HS-27A (cell line): ENCODE results near the gene GNB5.
"Not testable (repeated sequence)": the region's sequence is repeated elsewhere in the genome, so short reads cannot be mapped to it uniquely, and the experiment has no call there.

ENCODE experiments used
- DNase-seq: peaks from one replicate; pipeline ENCODE4 v3.0.0-alpha.2; 2012; ENCODE audit warnings: low read depth, missing footprints

Gene GNB5

DNA sequence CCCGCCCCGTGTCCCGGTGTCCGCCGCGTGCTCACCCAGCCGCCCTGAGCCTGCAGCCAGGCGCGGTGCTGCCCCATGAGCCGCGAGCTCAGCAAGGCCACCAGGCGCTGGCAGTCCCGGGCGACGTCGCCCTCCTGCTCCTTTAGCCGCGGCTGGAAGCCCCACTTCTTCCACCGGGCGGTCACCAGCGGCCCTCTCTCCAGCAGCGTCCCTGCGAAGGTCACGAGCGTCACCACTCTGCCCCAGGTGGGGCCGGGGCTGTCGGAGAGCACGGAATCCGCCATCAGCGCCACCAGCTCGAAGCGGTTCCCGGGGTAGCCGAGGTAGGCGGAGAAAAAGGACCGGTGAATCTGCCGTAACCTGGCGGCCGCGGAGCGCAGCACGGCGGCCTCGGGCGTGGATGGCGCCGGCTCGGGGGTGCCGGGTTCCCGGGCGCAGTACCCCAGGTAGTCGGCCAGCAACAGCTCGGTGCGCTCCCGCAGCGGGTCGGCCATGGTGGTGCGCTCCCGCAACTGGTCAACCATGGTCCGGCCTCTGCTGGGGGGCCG is 78.9 kb downstream of the GNB5 start:
- no peak for DNase-seq

DNA sequence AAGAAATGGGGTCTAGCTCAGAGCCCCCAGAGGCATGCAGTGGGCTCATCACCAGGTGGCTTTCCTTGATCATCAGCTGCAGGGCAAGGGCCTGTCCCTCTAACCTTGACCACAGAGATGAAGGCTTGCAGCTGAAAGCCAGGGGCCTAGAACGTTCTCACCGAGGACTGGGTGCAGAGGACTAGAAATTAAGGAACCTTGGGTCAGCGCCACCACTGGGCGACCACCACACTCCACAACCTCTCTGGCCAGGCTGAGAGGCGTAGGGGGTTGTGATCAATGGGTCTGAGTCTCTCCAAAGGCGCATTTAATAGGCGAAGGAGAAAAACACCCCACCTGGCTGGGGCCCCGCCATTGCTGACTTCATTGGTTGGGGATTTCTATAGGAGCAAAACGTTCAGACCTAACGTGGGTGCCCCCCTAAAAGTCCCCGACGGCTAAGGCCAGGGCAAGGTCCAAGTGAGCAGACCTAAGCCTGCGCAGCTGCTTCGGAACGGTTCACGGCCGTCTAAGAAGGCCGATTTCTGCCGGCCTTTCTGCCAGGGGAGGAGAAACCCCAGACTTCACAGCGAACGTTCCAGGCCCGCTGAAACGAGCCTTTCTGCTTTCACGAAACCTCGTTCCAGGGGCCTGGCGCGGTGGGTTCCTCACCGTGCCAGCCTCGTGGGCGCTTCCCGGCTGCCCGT is 79.5 kb downstream of the GNB5 start:
- no peak for DNase-seq

DNA sequence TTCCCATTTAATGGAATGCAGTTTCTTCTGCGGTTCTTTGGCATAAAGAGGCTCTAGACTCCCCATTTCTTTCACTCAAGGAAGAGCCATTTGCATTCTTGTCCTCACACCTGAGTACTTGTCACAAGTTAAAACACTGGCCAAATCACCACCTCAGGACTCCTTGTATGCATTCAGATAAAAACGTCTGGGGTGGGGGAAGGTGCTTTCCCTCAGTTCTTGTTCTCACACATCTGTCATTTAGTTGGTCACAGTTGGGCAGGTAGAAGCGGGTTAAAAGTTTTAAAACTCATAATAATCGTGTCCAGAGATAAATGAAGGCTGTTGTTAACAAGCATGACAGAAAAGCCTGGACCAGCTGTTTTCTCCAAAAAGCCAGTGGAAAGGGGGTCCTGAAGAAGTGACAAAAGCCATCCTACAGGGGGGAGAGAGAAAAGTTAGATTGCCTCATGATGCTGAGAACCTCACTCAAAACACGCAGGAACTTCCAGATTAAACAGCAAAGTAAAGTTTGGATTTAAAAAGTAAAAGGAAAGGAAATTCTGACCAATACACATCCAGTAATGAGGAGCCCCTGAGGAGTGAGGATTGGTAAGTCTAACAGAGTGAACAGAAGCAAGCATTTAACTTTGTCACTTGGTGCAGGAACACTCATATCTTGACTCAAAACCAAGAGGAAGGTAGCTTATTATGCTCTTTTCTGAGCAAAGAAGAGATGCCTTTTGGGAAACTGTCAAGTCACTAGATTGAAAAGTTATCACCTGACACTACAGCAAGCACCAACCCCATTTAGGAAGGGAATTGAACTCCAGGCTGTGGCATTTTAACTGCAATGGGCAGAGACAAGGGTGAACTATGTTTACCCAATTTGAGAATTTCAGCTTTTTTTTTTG is 81.4 kb downstream of the GNB5 start:
- DNase-seq, result no peak

DNA sequence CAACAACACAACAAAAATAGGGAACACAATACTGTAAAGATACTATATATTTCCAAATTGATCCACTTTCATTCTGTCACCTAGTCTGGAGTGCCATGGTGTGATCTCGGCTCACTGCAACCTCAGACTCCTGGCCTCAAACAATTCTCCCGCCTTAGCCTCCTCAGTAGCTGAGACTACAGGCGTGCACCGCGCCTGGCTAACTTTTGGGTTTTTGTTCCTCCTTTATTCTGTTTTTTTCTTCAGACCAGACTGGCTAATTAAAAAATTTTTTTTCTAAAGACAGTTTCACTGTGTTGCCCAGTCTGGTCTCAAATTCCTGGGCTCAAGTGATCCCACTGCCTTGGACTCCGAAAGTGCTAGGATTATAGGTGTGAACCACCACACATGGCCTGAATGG is 84.0 kb downstream of the GNB5 start:
- DNase-seq, result no peak

DNA sequence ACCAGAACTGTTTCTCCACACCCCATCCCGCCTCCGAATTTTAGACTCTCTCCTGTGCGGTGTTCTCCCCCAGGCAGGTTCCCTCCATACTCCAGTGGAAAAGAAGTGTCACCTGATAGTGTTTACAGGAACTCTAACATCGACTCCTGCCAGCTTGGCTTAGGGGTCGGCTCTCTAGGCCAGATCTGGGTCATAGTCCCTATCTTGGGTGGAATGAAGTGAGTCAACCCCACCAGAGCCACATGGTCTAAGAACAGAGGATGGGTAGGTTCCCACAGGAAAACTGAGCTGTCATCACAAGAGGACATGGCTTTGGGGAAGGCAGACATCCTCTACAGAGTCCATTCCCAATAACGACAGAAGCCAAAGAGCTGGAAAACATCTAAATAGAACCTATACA is 84.6 kb downstream of the GNB5 start:
- no peak for DNase-seq

DNA sequence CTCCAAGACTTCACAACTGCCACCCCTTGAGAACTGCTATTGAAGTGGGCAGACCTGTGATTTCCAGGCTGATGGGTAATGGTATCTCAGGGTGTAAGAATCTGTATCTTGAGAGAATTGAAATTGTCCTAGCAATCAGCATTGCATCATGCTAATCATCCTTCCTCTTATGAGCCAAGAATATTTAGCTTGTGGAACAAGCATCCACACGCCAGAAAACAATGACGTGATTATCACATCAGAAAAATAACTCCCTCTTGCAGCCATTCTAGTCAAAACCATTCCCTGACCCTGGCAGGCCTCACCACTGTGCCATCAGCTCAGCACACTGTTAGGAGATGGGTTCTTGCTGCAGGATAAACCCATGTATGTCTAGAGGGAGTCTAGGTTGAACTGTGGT is 85.3 kb downstream of the GNB5 start:
- DNase-seq, result no peak

DNA sequence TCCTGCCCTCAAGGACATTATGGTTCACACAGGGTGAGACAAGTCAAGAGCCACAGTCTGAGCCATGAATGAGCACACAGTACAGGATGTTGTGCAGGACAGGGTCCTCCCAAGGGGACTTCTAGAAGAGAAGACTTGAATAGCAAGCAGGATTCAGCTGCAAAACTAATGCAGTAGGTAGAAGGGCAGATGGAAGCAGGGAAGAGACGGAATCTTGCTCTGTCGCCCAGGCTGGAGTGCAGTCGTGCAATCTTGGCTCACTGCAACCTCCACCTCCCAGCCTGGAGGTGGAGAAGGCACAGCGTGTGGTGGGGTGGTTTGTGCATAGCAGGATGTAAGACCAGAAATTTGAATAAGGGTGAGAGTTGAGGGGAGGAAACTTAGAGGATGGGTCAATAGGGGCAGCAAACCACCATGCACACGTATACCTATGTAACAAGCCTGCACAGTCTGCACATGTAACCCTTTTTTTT is 86.6 kb downstream of the GNB5 start:
- no peak for DNase-seq

DNA sequence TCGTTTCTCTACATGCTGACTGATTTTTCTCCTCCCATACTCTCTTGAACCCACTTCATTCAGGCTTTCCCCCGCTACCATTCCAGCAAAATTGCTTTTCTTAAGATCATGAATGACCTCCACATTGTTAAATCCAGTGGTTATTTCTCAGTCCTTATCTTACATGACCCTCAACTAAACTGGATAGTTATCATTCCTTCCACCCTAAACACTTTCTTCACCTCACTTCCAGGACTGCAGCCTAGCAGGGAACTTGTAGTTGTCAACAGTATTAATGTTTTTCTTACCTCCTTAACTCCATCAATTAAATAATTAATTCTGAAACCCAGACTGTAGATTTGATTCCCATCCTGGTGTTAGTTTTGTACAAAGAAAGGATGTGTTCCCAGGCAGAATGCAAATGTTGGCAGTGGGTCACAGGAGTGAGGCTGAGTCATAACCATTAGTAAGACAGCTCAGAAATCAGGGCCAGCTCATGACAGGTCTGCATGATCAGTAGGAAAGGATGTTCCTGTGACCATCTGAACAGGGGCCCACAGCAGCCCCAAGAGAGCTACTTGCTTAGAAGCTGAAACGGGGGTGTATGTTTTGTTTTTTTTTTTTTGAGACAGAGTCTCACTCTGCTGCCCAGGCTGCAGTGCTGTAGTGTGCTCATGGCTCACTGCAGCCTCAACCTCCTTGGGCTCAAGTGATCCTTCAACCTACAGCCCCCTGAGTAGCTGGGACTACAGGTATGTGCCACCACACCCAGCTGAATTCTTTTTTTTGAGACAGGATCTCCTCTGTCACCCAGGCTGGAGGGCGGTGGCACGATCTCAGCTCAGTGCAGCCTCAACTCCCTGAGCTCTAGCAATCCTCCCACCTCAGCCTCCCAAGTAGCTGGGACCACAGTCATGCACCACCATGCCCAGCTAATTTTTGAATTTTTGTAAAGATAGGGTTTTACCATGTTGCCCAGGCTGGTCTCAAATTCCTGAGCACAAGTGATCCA is 87.7 kb downstream of the GNB5 start:
- DNase-seq, result peak; percentile 76

DNA sequence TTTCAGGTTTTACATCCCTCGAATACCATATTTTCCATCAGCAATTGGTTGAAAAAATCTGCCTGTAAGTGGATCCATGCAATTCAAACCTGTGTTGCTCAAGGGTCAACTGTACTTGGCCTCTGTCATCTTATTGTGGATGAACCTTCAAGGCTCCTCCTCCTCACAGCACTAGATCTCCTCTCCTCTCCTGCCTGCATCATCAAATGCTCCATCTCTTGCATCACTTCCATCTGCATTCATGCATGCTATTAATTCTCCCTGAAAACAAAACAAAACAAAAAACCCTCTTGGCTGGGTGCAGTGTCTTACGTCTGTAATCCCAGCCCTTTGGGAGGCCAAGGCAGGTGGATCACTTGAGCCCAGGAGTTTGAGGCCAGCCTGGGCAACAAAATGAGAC is 88.7 kb downstream of the GNB5 start:
- DNase-seq, result no peak

DNA sequence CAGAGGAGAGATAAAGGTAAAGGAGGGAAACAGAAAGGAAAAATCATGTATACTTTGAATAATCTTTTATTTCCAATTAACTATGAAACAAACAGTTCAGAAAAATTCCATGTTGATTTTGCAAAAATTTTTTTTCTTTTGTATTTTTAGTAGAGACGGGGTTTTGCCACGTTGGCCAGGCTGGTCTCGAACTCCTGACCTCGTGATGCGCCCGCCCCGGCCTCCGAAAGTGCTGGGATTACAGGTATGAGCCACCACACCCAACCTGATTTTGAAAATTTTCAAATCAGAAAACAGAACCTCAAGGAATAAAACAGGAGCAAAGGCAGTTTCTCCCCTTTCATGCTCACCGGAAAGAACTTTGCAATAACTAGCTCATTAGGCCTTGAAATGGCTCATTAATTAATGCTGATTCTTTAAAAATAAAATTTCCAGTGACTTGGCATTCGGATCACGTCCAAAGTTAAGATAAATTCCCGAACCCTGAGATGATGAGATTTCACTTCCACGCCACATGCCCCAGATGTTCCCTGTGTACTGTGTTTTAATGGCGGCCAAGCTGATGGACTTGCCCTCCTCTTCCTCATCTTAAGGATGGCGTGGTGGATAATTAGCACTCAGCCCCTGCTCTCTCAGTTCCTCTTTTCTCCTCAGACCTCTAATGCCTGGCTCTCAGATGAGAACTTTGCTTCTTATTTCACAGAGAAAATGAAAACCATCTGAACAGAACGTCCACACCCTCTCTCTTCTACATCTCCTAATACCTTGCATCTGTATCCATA is 89.5 kb downstream of the GNB5 start:
- no peak for DNase-seq

DNA sequence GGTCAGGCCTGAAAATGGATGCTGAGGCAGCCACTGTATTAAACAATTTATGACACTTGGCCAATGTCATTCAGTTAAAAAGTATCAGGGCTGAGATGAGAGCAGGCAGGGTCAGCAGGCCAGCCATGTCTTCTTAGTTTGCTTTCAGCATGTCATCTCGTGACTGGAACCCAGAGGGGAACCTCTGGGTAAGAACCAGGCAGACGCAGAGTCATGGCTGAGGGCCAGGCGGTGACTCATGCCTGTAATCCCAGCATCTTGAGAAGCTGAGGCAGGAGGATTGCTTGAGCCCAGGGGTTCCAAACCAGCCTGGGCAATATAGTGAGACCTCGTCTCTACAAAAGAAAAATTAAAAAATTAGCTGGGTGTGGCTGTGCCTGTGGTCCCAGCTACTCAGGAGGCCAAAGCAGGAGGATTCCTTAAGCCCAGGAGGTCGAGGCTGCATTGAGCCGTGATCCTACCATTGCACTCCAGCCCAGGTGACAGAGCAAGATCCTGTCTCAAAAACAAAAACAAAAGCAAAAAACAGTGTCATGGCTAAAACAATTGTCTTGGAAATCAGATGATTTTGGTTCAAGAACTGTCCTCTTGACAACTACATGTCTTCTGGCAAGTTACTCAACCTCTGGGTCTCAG is 90.3 kb downstream of the GNB5 start:
- DNase-seq, result peak; percentile 74

DNA sequence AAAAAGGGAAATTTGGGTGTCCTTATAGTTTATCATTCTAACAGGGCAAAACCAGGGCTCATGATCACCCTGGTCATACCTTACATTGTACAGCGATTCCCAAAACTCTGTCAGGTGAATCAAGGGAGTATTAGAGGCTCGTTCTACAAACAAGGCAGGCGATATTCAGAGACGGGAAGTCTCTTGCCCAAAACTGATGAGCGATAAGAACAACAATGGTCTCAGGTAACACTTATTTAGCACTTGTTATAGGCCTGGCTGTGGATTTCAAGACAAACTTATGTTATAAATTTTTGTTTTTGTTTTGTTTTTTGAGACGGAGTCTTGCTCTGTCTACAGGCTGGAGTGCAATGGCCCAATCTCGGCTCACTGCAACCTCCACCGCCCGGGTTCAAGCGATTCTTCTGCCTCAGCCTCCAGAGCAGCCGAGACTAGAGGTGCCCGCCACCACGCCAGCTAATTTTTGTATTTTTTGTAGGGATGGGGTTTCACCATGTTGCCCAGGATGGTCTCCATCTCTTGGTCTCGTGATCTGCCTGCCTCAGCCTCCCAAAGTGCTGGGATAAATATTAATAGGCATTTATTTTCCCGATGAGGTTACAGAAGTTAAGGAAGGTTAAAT is 91.4 kb downstream of the GNB5 start:
- DNase-seq, result no peak

DNA sequence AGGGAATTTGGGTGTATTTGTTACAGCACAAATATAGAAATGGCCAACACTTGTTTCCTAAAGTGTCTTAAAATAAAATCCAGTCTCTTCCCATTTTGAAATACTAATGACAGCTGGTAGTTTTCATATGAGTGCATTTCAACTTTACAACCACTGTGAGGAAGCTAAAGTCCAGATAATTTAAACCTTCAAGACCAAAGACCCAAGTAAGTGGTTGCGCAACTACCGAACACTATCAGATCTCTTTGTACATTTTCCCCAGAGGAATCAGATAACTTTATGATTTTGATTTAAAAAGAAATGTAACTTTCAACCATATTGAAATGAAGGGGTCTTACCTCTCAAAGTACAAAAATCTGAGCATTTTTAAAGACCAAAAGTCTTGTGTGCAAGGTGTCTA is 92.9 kb downstream of the GNB5 start:
- no peak for DNase-seq

DNA sequence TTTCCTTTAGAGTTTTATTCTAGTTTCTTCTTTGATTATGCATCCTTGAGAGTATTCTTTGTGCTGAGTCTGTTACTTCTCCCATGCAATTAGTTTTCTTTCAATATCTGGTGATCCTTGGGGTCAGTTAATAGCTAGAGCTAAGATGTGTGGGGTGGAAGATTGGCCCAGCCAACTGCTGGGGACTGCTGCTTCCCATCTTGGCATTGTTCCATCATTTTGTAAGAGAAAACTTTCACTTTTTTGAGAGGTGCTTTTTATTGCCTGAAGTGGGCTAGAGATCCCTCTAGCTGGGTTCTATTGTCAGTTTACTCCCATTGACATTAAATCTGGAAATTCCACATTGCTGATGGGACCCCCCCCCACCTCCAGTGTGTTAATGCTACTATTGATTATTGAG is 94.0 kb downstream of the GNB5 start:
- DNase-seq, result no peak

DNA sequence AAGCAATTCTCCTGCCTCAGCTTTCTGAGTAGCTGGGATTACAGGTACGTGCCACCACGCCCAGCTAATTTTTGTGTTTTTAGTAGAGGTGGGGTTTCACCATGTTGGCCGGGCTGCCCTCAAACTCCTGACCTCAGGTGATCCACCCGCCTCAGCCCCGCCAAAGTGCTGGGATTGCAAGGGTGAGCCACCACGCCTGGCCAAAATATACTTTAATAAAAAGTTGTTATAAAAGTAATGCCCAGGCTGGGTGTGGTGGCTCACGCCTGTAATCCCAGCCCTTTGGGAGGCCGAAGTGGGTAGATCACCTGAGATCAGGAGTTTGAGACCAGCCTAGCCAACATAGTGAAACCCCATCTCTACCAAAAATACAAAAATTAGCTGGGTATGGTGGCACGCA is 94.7 kb downstream of the GNB5 start:
- DNase-seq, result not testable (repeated sequence)

DNA sequence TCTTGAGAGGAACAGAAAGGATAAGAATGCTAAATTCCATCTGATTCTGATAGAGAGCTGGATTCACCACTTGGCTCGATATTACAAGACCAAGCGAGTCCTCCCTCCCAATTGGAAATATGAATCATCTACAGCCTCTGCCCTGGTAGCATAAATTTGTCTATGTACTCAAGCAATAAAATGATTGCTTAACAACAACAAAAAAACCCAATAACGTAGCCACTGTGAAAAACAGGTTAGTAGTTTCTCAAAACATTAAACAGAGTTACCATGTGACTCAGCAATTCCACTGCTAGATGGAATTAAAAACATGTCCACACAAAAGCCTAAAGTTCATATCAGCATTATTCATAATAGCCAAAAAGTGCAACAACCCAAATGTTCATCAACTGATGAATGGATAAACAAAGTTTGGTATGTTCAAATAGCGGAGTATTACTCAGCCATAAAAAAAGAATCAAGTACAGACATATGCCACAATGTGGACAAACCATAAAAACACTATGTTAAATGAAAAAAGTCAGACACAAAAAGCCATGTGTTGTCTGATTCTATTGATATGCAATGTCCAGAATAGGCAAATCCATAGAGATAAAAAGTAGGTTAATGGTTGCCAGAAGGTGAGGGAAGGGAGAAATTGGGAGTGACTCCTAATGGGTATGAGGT is 95.5 kb downstream of the GNB5 start:
- DNase-seq, result peak; percentile 34

DNA sequence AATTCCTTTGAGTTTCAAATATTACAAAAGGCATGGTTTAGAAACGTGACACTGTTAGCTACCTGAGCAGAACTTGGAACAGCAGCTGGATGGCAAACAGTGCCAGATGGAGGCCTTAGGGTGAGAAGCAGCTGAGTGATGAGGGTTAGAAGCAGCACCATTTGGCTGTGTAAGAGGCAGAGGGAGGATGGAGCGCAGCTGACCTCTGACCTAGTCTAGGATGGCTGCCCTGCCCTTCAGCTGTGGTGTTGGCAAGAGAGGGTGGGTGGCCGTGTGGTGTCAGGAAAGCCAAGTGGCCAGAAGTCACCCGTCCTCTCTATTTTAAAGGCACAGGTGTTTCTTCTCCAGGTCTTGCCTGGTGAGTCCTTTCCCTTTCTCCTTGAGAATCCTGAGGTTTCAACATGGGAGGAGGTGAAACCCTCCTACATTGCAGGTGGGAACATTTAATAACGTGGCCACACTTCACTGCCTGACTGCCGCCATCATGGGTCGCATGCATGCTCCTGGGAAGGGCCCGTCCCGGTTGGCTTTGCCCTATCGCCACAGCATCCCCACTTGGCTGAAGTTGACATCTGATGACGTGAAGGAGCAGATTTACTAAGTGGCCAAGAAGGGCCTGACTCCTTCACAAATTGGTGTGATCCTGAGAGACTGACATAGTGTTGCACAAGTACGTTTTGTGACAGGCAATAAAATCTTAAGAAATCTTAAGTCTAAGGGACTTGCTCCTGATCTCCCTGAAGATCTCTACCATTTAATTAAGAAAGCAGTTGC is 96.2 kb downstream of the GNB5 start:
- no peak for DNase-seq
